ENCODE measurements around the gene ASPRV1. TPM values are rescaled to one million over a fixed set of nuclear protein-coding genes. Genes with fewer than 3 reads are reported as not detected.
A peak's percentile ranks its signal among the peaks of the same experiment; 100 is the strongest.

The ASPRV1 gene
- polyA plus RNA-seq, 3 donors: 4.3 to 5.1 (median 4.4) TPM

DNA sequence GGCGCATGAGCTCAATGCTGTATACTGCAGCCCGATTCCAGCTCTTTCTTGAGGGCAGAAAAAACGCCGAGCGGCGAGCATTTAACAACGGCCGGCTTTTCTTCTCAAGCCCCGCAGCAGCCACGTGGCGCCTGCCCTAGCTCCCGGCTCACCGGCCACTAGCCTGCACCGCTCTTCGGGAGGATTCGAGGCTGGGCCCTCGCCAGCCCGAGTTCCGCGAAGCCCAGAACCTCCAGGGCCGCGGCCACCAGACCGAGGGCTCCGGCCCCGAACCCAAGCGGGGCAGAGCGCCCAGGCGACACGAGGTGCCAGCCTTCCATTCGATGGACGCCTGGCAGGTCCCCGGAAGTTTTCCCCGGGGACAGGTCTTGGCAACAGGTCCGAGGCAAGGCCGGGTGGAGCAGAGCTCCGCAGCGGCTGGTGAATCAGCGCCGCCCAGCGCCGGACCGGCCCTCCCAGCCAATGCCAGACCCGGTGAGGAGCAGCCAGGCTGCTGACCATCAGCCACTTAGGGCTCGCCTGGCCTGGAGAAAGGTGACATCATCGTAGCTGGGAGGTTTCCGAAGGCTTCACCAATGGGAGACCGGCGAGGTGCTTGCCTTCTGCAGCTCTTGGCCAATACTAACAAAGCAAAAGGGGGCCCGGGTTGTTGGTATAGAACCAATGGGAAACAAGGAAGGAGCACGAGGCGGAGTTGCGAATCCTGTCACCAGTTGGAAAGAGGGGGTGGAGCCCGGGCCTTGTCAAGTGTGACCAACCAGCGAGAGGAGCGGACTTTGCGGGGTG lies 47.1 kb downstream of the ASPRV1 start:
- peak; percentile 100 for DNase-seq

DNA sequence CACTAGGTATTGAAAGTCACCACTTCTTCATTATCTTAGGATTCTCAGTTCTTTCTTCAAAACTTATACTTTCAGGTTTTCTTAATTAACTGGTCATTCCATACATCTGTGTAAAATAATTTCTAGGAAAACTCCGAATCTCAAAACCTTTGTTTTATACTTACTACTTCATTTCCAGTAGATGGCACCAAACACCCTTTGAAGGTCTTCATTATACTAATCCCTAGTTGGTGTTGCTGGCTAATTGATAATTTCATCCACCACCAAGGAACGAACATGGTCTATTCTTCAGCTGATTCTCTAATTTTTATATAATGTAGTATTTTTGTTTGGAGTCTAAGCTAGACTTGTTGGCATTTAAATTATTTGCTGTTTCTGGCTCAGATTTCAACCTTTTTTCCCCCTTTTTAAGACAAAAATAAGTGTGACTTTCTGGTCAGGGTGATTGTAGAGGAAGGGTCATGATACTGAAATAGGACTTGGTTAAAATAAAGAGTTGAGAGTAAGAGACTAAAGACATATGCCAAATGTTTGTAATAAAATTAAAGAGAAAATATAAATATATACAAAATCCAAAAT lies 49.4 kb downstream of the ASPRV1 start:
- peak; percentile 68 for DNase-seq

Other genes with a start within 250 kb of the ASPRV1 start
- gene ANXA4, start 219.5 kb downstream of the ASPRV1 start, polyA plus RNA-seq (ENCODE audit: insufficient read length in 3 of 3): 100 to 1,000 TPM; 227 to 283 (median 260) TPM
- gene GMCL1, start 132.0 kb downstream of the ASPRV1 start, polyA plus RNA-seq (ENCODE audit: insufficient read length in 3 of 3): 10 to 100 TPM; 22.6 to 34.2 (median 33.7) TPM
- 10 to 100 TPM; 64.5 to 71.7 (median 67.7) TPM for gene SNRNP27, start 67.7 kb downstream of the ASPRV1 start, polyA plus RNA-seq (ENCODE audit: insufficient read length in 3 of 3)
- gene MXD1, start 46.5 kb downstream of the ASPRV1 start, polyA plus RNA-seq (ENCODE audit: insufficient read length in 3 of 3): 10 to 100 TPM; 10.7 to 16.2 (median 14.7) TPM
- gene PCBP1, start 125.8 kb upstream of the ASPRV1 start, polyA plus RNA-seq (ENCODE audit: insufficient read length in 3 of 3): 100 to 1,000 TPM; 271 to 339 (median 313) TPM
- 10 to 100 TPM; 16.3 to 17.6 (median 16.9) TPM for gene C2orf42, start 229.4 kb upstream of the ASPRV1 start, polyA plus RNA-seq (ENCODE audit: insufficient read length in 3 of 3)